Measurements from ENCODE around the gene PHF8.

Gene PHF8

GRCh38 chrX:54012830-54013500 lies 31.3 kb downstream of the PHF8 start:
- DNase-seq: no peak

DNA sequence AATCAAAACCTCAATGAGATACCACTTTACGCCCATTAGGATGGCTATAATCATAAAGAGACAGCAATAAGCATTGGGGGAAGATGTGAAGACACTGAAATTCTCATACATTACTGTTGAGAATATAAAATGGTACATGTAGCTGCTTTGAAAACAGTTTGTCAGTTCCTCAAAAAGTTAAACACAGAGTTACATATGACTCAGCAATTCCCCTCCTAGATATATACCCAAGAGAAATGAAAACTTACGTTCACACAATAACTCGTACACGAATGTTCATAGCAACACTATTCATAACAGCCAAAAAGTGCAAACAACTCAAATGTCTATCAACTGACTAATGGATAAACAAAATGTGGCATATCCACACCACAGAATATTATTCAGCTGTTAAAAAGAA lies 36.6 kb downstream of the PHF8 start:
- no peak for DNase-seq

- DNase-seq: no peak
Measured at GRCh38 chrX:53997724-53998123, 46.5 kb downstream of the PHF8 start.

GRCh38 chrX:53992589-53992988 lies 51.7 kb downstream of the PHF8 start:
- DNase-seq: no peak

GRCh38 chrX:53990171-53990570 lies 54.1 kb downstream of the PHF8 start:
- DNase-seq: no peak

DNA sequence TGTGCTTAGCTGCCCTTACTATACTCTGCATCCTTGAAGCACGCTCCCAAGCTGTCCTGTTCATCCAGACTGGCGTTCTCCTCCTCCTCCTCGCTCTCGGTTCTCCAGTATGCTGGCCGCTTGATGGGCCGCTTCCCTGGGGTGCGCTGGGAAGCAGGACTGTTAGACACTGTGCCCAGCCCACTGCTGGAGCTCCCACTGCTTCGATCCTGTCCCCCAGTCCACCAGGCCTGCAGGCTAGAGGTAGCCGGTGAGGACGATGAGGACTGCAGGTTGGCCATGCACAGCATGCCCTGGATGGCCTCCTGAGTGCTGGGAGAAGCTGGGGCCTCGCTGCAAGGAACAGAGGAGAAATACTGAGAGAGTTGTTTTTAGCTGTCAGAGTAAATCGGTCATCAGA lies 59.4 kb downstream of the PHF8 start:
- DNase-seq: no peak

GRCh38 chrX:53974529-53974928 lies 69.7 kb downstream of the PHF8 start:
- no peak for DNase-seq

GRCh38 chrX:53969540-53969939 lies 74.7 kb downstream of the PHF8 start:
- DNase-seq: no peak

DNA sequence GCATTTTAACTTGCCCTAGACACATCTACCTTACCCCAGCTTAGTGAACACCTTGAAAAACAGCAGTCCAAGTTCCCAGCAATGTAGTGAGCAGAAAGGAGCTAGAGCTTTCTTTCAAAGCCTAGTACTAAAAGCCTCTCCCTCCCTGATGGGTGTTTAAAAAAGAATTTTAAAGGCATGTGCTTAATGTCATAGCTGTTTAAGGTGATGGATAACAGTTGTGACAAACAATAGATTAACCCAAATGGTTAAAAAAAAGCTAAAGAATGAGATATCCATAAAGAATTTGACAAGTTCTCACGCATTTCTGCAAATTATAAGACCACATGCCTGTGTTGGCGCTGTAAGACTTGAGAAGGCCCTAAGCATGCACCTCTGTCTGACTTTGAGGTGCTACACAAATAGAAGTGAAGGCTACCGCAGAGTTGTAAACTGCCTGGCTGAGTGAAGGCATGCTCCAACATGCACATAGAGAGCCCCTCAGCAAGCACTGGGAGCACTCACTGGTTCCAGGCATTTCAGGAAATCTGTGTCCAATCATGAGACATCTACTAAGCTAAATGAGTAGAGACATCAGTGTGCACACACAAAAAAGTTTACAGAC lies 94.0 kb downstream of the PHF8 start:
- no peak for DNase-seq

GRCh38 chrX:53940180-53940579 lies 104.1 kb downstream of the PHF8 start:
- DNase-seq: no peak

GRCh38 chrX:53939127-53939526 lies 105.1 kb downstream of the PHF8 start:
- no peak for DNase-seq

GRCh38 chrX:53930515-53931380 lies 113.5 kb downstream of the PHF8 start:
- DNase-seq: no peak

- no peak for DNase-seq
Measured at GRCh38 chrX:53926030-53926429, 118.2 kb downstream of the PHF8 start.

GRCh38 chrX:53918702-53919101 lies 125.6 kb downstream of the PHF8 start:
- no peak for DNase-seq

GRCh38 chrX:53900623-53901022 lies 143.7 kb downstream of the PHF8 start:
- DNase-seq: no peak

GRCh38 chrX:53895270-53895669 lies 149.0 kb downstream of the PHF8 start:
- no peak for DNase-seq
